ENCODE data around the gene RTL1.

Gene RTL1

GRCh38 chr14:100862793-100863192, 40.7 kb downstream of the RTL1 start:
- no peak for DNase-seq (ENCODE audit: low read depth)
- in situ Hi-C loops (cut with HindIII; ENCODE audit: low sequenced_read_pairs), result no loop called here
- no peak overlapping the region for H3K4me3 ChIP-seq (ENCODE audit: low read depth, low read length)
- TF ChIP-seq CTCF (IDR thresholded peaks at IDR 0.05; ENCODE audit: low read depth, low read length, missing control alignments), result no peak

GRCh38 chr14:100862277-100862676, 41.2 kb downstream of the RTL1 start:
- DNase-seq (ENCODE audit: low read depth), result no peak
- in situ Hi-C loops (cut with HindIII; ENCODE audit: low sequenced_read_pairs), result no loop called here

GRCh38 chr14:100861937-100862247, 41.6 kb downstream of the RTL1 start:
- no peak overlapping the region for H3K4me3 ChIP-seq (ENCODE audit: low read depth, low read length)
- in situ Hi-C loops (cut with HindIII; ENCODE audit: low sequenced_read_pairs), result no loop called here
- TF ChIP-seq CTCF (IDR thresholded peaks at IDR 0.05; ENCODE audit: low read depth, low read length, missing control alignments), result no peak
- DNase-seq (ENCODE audit: low read depth), result no peak

More at GRCh38 chr14:100862277-100862676, 41.2 kb downstream of the RTL1 start:
- H3K4me3 ChIP-seq (ENCODE audit: low read depth, low read length), result no peak overlapping the region
- no peak for TF ChIP-seq CTCF (IDR thresholded peaks at IDR 0.05; ENCODE audit: low read depth, low read length, missing control alignments)

- no peak for DNase-seq (ENCODE audit: low read depth)
- no peak overlapping the region for H3K4me3 ChIP-seq (ENCODE audit: low read depth, low read length)
- no peak for TF ChIP-seq CTCF (IDR thresholded peaks at IDR 0.05; ENCODE audit: low read depth, low read length, missing control alignments)
- in situ Hi-C loops (cut with HindIII; ENCODE audit: low sequenced_read_pairs), result no loop called here
These were observed 42.2 kb downstream of the RTL1 start for GRCh38 chr14:100861188-100861936.

GRCh38 chr14:100860556-100861187, 42.9 kb downstream of the RTL1 start:
- no peak for TF ChIP-seq CTCF (IDR thresholded peaks at IDR 0.05; ENCODE audit: low read depth, low read length, missing control alignments)
- no peak for DNase-seq (ENCODE audit: low read depth)
- H3K4me3 ChIP-seq (ENCODE audit: low read depth, low read length), result no peak overlapping the region
- in situ Hi-C loops (cut with HindIII; ENCODE audit: low sequenced_read_pairs), result no loop called here

GRCh38 chr14:100859781-100860180, 43.7 kb downstream of the RTL1 start:
- DNase-seq (ENCODE audit: low read depth), result no peak
- in situ Hi-C loops (cut with HindIII; ENCODE audit: low sequenced_read_pairs), result no loop called here
- no peak overlapping the region for H3K4me3 ChIP-seq (ENCODE audit: low read depth, low read length)
- no peak for TF ChIP-seq CTCF (IDR thresholded peaks at IDR 0.05; ENCODE audit: low read depth, low read length, missing control alignments)

Data from astrocyte of the cerebellum (primary cell).